Measurements from ENCODE around the gene IFIT5.
"Not testable (repeated sequence)": the region's sequence is repeated elsewhere in the genome, so short reads cannot be mapped to it uniquely, and the experiment has no call there.

The IFIT5 gene

DNA sequence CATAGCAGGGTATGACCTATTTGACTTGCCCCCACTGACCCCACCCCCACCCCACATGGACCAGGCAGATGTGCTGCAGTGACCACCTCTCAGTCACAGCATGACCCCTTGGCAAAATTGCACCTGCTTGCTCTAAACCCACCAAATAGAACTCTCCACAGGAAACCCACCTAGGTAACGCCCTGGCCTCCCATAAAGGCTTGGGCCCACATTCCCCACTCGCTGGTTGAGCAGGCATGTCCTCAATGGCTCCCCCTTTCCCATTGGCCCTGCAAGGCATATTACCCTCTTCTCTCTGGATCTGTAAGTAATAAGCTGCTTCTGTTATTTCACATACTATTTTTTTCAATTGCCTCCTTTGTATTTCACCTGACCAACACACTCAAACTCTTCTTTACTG, 19.2 kb upstream of the IFIT5 start:
- FAIRE-seq = no peak

DNA sequence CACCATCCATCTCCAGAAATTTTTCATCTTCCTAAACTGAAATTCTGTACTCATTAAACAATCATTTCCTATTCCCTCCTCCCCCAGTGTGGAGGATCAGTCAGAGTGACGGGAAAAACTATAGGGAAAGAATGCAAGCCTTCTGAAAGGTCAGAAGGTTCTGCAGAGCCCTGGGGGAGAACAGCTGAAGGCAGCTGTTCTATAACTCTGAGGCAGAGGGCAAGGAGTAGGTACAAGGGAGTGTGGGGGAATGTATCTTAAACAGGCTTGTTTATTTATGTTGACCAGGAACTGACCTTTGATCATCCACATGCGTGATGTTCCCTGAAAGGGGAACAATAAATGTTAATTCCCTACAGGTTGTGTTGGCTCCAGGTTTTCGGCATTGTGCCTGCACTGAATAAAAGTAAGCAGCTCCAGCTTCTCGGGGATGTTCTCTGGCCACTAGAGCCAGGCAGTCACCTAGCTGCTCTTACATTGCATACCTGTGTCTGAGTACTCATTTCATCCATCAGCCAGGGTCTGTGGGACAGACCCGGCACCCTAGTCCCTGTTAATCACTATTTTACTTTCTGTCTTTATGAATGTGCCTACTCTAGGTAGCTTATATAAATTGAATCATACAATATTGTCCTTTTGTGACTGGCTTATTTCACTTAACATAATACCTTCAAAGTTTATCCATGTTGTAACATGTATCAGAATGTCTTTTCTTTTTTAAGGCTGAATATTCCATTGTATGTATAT, 16.2 kb upstream of the IFIT5 start:
- no peak for FAIRE-seq

GRCh38 chr10:89399956-89400355, 14.4 kb upstream of the IFIT5 start:
- no peak for FAIRE-seq

DNA sequence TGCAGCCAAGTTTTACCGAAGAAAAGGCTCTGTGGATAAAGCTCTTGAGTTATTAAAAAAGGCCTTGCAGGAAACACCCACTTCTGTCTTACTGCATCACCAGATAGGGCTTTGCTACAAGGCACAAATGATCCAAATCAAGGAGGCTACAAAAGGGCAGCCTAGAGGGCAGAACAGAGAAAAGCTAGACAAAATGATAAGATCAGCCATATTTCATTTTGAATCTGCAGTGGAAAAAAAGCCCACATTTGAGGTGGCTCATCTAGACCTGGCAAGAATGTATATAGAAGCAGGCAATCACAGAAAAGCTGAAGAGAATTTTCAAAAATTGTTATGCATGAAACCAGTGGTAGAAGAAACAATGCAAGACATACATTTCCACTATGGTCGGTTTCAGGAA, 11.3 kb upstream of the IFIT5 start:
- no peak for FAIRE-seq

- no peak for FAIRE-seq
Measured at GRCh38 chr10:89404104-89405047, 10.0 kb upstream of the IFIT5 start.

- FAIRE-seq = not testable (repeated sequence)
Measured at GRCh38 chr10:89406178-89406577, 8.2 kb upstream of the IFIT5 start.

- not testable (repeated sequence) for FAIRE-seq
Measured at GRCh38 chr10:89407792-89408191, 6.6 kb upstream of the IFIT5 start.

DNA sequence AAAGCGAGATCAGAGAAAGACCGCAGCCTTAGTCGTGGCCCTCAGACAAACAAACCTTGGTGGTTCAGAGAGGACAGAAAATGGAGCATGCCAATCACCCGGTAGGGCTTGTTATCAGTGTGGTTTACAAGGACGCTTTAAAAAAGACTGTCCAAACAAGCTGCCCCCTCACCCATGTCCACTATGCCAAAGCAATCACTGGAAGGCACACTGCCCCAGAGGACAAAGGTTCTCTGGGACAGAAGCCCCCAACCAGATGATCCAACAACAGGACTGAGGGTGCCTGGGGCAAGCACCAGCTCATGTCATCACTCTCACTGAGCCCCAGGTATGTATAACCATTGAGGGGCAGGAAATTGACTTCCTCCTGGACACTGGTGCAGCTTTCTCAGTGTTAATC, 5.1 kb upstream of the IFIT5 start:
- FAIRE-seq = not testable (repeated sequence)

- not testable (repeated sequence) for FAIRE-seq
Measured at GRCh38 chr10:89410551-89410950, 3.8 kb upstream of the IFIT5 start.

DNA sequence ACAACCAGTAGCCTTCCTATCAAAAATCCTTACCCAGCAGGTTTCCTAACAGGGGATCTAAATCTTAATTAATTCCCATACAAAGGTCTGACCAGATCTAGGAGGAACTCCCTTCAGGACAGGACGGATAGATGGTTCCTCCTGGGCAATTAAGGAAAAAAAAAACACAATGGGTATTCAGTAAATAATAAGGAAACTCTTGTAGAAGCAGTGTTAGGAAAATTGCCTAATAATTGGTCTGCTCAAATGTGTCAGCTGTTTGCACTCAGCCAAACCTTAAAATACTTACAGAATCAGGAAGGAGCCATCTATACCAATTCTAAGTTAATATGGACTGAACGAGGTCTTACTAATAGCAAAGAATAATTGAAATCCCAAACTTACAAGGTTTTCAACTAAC, 3.2 kb upstream of the IFIT5 start:
- not testable (repeated sequence) for FAIRE-seq

GRCh38 chr10:89412276-89412675, 2.1 kb upstream of the IFIT5 start:
- FAIRE-seq = not testable (repeated sequence)

GRCh38 chr10:89413398-89413912, 913 bp upstream of the IFIT5 start:
- FAIRE-seq = no peak

GRCh38 chr10:89414879-89415821, 782 bp downstream of the IFIT5 start:
- no peak for FAIRE-seq

GRCh38 chr10:89416465-89416864, 2.1 kb downstream of the IFIT5 start:
- no peak for FAIRE-seq

DNA sequence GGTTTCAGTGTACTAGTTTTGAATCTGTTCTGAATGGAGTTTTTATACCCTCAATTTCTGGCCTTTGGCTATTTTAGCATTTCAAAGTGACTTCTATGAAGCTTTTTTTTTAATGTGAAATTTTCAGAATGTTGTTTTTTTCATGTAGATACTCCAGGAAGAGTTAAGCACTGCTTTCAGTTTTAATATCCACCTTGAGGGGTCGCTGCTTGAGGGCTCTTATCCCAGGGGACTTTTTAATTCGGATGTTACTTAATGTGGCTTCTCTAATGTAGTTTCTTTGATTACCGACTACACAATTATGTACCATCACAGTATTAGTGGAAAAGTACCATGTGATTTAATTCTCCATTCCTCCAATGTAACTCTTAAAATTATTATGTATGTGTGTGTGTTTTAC, 5.2 kb downstream of the IFIT5 start:
- FAIRE-seq = peak; percentile 86

DNA sequence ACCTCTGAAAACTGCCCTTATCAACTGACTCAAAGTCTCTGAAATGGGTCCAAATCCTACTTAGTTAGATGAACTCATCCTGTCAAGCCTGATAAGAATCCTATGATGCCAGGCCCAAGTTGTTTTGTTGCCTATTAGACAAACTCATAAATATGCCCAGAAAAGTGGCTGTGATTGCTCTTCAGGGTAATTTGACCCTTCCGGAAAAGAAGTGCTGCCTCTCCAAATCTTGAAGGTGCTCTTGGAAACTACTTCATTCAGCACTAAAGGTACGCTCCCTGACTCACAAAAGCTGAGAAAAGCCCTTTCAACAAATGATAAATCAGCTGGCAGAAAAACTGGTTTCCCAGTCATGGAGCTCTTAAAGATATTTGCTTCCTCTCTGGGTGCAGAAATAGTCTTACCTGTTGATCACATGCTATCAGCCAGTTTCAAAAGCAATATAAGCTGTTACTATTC, 6.7 kb downstream of the IFIT5 start:
- FAIRE-seq = no peak

DNA sequence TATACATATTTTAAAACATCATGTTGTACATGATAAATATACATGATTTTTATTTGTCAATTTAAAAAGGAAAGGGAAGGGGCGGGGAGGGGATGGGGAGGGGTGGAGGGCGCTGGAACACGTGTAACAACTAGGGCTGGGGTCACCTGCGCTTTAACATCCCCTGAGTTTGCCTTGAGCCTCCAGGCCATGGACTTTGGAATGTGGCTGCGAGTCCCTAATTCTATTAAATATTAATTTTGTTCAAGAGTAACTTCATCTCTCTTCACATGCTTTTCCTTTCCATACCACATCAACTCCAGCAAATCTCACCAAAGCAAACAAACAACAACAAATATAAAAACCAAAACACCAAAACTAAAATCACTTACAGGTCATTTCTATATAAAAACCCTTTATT, 10.6 kb downstream of the IFIT5 start:
- FAIRE-seq = no peak

- FAIRE-seq = peak; percentile 99
Measured at GRCh38 chr10:89426230-89426868, 12.0 kb downstream of the IFIT5 start.

- no peak for FAIRE-seq
Measured at GRCh38 chr10:89427629-89428028, 13.3 kb downstream of the IFIT5 start.

GRCh38 chr10:89428877-89429276, 14.5 kb downstream of the IFIT5 start:
- FAIRE-seq = no peak

DNA sequence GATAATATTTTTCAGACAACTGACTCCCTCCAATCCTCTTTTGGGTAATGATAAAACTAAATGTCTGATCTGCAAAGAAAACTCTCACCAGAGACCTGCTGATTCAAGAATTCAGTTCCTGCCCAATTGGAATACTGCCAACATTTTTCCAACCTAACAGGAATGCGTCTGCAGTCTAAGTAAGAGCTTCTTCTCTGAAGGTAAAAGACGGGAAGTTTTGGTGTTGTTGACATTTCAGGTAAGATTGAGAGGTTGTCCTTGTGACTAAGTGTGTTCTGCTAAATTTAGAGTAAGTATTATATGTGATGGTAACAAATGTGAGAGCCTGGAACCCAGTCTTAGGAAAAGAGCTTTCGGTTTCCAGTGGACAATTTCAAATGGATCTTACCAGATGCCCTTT, 17.6 kb downstream of the IFIT5 start:
- peak; percentile 56 for FAIRE-seq

DNA sequence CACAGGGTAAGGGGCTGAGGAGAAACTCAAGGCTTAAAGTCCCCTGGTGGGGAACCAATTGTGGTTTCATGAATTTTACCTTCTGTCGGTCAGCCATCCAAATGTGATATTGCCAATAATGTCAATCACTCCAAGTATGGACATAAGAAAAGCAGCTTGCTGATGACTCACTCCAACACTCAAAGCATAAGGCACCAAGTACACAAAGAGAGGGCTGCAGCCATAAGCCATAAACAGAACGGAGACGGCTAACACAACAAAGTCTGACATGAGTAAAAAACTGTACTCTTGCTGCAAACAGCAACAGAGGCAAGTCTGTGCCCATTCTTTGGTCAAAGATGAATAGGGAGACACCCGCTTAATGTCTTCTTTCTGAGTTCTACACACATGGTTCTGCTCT, 24.2 kb downstream of the IFIT5 start:
- no peak for FAIRE-seq
